ENCODE data around the gene RFT1.
A peak's percentile ranks its signal among the peaks of the same experiment; 100 is the strongest.

The RFT1 gene

DNA sequence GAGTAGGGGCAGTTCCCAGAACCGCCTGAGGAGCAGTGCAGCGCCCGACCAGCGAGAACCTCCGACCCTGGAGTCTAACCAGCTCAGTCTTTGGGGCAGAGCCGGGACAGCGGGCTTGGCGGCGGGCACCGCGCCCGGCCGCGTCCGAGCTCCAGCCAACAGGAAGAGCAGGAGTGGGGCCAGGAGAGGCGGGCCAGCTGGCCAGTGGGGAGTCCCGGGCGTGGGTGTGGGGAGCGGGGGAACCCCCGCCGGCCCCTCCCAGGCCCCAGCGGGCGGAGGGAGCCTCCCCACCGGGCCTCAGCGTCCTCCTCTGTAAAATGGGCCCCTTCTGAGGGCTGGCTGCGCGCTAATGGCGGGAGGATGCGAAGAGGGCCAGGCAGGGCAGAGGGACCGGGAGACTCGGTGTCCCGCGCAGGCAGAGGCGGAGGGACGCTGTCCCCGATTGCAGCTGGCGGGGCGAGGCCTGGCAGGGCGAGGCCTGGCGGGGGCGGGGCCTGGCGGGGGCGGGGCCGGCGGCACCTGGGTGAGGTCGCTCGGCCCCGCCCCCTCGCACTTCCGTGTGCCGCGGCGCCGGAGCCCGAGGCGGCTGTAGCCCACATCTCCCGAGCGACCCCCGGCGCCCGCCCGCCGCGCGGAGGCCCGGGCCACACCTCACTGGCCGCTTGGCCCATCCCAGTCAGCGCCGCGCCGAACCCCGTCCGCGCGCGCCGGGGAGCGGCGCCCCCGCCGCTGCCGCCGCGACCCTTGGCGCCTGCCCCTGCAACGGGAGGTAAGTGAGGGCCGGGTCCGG, 30.6 kb upstream of the RFT1 start, which contains the start of gene PRKCD:
Gene PRKCD (plus strand): TSS at position 550 of the 790 bp plus-strand sequence. CDS start 17,214 bp downstream, outside the sequence.
- Histone ChIP-seq H3K27me3 (replicated peaks; ENCODE audit: control insufficient read depth, insufficient read depth, low read length) (no peaks in the 10 kb centered on the region), H3K36me3 (ENCODE audit: control insufficient read depth, insufficient read depth, low read length) (peaks cover 3% of the 10 kb centered on the region), H3K4me3 (replicated peaks; ENCODE audit: low read depth, low read length) (peak within 1 kb of the TSS; percentile 83)
- DNase-seq (ENCODE audit: extremely low read depth, insufficient read length) = peak; percentile 80
- TF ChIP-seq, protein P1, sequence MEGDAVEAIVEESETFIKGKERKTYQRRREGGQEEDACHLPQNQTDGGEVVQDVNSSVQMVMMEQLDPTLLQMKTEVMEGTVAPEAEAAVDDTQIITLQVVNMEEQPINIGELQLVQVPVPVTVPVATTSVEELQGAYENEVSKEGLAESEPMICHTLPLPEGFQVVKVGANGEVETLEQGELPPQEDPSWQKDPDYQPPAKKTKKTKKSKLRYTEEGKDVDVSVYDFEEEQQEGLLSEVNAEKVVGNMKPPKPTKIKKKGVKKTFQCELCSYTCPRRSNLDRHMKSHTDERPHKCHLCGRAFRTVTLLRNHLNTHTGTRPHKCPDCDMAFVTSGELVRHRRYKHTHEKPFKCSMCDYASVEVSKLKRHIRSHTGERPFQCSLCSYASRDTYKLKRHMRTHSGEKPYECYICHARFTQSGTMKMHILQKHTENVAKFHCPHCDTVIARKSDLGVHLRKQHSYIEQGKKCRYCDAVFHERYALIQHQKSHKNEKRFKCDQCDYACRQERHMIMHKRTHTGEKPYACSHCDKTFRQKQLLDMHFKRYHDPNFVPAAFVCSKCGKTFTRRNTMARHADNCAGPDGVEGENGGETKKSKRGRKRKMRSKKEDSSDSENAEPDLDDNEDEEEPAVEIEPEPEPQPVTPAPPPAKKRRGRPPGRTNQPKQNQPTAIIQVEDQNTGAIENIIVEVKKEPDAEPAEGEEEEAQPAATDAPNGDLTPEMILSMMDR (IDR thresholded peaks at IDR 0.05; ENCODE audit: insufficient read depth, low read length, poor library complexity, severe bottlenecking) = peak; percentile 47

DNA sequence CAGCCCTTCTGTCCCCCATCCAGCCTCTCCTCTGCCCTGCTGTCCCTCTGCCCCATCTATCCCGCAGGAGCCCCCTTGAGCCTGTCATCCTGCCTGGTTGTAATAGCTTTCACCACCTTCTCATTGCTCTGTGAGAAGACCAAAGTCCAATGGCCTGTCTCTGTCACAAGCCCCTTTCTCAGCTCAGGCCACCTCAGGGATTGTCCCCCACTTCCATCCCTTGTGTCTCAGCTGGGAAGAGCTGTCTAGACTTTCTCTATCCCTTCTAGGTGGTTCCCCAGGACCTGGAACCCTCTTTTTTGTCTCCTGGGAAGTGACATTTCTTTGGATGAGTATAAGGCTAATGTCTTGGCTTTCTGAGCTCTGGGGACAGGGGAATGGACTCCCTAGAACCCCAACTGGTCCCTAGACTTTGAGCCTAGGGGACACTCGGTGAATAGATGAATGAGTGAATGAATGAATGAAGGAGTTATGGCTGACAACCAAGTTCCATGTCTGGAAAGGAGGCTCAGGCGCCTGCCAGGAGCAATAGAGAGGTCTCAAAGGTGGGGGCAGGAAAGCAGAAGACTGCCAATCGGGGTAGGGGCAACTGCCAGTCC, 29.9 kb upstream of the RFT1 start:
- Histone ChIP-seq H3K36me3 (ENCODE audit: control insufficient read depth, insufficient read depth, low read length) (peaks cover 2% of the 10 kb centered on the region), H3K4me3 (replicated peaks; ENCODE audit: low read depth, low read length) (peak overlapping the region; percentile 83), H3K27me3 (replicated peaks; ENCODE audit: control insufficient read depth, insufficient read depth, low read length) (no peaks in the 10 kb centered on the region)
- TF ChIP-seq, protein P1 (IDR thresholded peaks at IDR 0.05; ENCODE audit: insufficient read depth, low read length, poor library complexity, severe bottlenecking) = no peak
- DNase-seq (ENCODE audit: extremely low read depth, insufficient read length) = no peak

DNA sequence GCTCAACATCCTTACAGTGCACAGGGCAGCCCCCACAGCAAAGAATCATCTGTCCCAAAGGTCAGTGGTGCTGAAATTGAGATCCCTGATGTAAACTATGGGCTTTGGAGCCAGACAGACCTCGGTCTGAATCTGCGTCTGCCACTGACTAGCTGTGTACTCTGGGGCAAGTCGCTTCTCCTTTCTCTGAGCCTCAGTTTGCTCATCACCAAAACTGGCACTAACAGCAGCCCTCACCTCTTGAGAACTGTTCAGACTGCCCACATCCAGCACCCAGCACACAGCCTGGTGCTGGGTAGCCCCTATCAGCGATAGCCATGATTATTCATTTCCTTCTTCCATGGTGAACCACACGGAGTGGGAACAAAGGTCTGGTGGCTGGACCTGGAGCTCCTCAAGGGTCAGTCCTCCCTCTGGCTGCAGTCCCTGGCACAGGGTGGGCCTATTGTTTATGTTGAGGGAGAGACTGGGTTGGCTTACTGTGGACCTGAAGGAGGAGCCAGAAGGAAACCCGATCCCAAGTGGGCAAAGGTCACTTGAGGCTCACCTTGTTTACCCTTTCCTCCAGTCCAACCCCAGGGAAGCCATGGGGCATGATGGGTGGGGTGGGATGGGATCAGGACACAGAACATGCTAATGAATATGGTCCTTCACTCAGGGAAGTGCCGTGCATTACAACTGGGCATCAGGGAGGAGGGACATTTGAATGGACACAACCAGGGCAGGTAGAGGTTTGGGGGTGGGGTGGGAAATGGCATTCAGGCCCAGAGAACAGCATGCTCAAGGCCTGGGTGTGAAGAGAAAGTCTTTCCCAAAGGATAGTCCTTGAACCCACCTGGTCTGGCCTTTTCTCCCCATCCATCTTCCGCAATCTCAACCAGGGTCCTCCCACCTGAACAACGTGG, 29.2 kb upstream of the RFT1 start:
- Histone ChIP-seq H3K36me3 (ENCODE audit: control insufficient read depth, insufficient read depth, low read length) (no peaks in the 10 kb centered on the region; the same call in 1 of the 2 replicates), H3K27me3 (replicated peaks; ENCODE audit: control insufficient read depth, insufficient read depth, low read length) (no peaks in the 10 kb centered on the region), H3K4me3 (replicated peaks; ENCODE audit: low read depth, low read length) (no peak overlapping the region)
- no peak for DNase-seq (ENCODE audit: extremely low read depth, insufficient read length)
- TF ChIP-seq, protein P1 (IDR thresholded peaks at IDR 0.05; ENCODE audit: insufficient read depth, low read length, poor library complexity, severe bottlenecking) = no peak

DNA sequence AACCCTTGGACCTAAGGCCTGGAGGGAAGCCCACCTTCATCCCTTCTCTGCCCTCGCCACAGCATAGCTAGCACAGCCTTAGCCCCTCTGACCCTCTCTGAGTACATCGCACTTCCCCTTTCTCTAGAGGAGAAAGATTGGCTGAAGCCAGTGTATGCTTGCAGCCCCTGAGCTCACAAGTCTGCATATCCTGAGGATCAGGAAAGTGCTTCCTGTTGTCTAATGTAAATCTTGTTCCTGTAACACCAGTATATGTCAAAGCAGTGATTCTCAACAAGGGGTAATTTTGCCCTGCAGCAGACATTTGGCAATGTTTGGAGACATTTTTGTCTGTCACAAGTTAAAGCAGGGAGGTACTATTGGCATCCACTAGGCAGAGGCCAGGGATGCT, 28.5 kb upstream of the RFT1 start:
- no peaks in the 10 kb centered on the region for H3K36me3 ChIP-seq (ENCODE audit: control insufficient read depth, insufficient read depth, low read length)
- H3K4me3 ChIP-seq (replicated peaks; ENCODE audit: low read depth, low read length) = no peak overlapping the region
- DNase-seq (ENCODE audit: extremely low read depth, insufficient read length) = no peak
- TF ChIP-seq, protein P1 (IDR thresholded peaks at IDR 0.05; ENCODE audit: insufficient read depth, low read length, poor library complexity, severe bottlenecking) = no peak
- H3K27me3 ChIP-seq (replicated peaks; ENCODE audit: control insufficient read depth, insufficient read depth, low read length) = no peaks in the 10 kb centered on the region

DNA sequence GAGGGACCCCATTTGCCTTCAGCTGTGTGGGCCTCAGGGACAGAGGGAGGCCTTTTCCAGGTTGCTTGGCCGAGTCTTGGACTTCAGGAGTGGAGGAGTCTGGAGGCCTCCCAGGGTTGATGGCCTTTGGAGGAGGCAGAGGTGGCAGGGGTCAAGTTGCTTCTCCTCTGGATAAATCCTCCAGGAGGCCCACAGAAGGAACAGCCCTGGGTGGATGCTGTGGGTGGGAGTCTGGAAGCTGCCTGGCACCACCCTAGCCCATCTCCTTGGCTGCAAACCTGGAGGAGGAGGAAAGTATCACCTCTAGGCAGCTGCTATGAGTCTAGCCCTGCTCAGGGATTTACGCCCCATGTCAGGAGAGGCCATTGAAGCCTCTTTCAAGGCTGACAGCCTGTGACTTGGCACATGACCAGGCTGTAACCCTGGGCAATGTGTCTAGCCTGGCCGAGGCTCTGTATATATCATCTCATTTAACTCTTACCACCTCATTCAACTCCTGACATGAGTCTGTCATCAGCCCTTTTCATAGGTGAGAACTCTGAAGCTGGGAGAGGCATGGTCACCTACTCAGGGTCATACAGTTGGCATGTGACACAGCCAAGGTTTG, 27.8 kb upstream of the RFT1 start:
- H3K36me3 ChIP-seq (ENCODE audit: control insufficient read depth, insufficient read depth, low read length) = no peaks in the 10 kb centered on the region
- TF ChIP-seq, protein P1 (IDR thresholded peaks at IDR 0.05; ENCODE audit: insufficient read depth, low read length, poor library complexity, severe bottlenecking) = no peak
- DNase-seq (ENCODE audit: extremely low read depth, insufficient read length) = no peak
- no peak overlapping the region for H3K4me3 ChIP-seq (replicated peaks; ENCODE audit: low read depth, low read length)
- H3K27me3 ChIP-seq (replicated peaks; ENCODE audit: control insufficient read depth, insufficient read depth, low read length) = no peaks in the 10 kb centered on the region
